Testis (tissue), 3 donors: ENCODE measurements around the gene ATG16L1. TPM values are rescaled to one million over a fixed set of nuclear protein-coding genes. Genes with fewer than 3 reads are reported as not detected.

ENCODE experiments used
- DNase-seq: peaks from one replicate; pipeline ENCODE4 v3.0.0-alpha.2; 2019
- H3K27ac ChIP-seq, 2 donors: fragments of 200-600 bp; sonication (generic); one replicate each; pipeline ENCODE4 v1.5.1; 2019
- H3K27me3 ChIP-seq: fragments of 200-600 bp; sonication (generic); one replicate; pipeline ENCODE4 v1.5.1; 2019
- H3K36me3 ChIP-seq: fragments of 200-600 bp; sonication (generic); one replicate; pipeline ENCODE4 v1.5.1; 2017; ENCODE audit warnings: low read depth; ENCODE audit errors: missing control alignments
- H3K4me1 ChIP-seq: fragments of 200-600 bp; sonication (generic); one replicate; pipeline ENCODE4 v1.5.1; 2019
- H3K4me3 ChIP-seq, 2 donors: fragments of 200-600 bp; sonication (generic); one replicate each; pipeline ENCODE4 v1.5.1; 2017 to 2019
- H3K9me3 ChIP-seq: fragments of 200-600 bp; sonication (generic); one replicate; pipeline ENCODE4 v1.5.1; 2017
- CTCF ChIP-seq, 3 experiments: fragments of 450-650 bp in 2 of 3; fragments of 200-600 bp in 1 of 3; sonication (generic) in 1 of 3; IDR thresholded peaks; one replicate each; pipeline ENCODE4 v1.5.1; 2016 to 2019; ENCODE audit warnings: antibody characterized with exemption in 3 of 3, mild to moderate bottlenecking in 2 of 3, moderate library complexity in 1 of 3
- POLR2A ChIP-seq: fragments of 450-650 bp; IDR thresholded peaks from one replicate; pipeline ENCODE4 v1.6.1; 2017; ENCODE audit warnings: antibody characterized with exemption, mild to moderate bottlenecking, moderate library complexity
- WGBS, 2 donors: methylation state at CpG; one replicate each; pipeline ENCODE4 v1.1.5; 2018; 5-methylcytosine and 5-hydroxymethylcytosine counted together
- intact Hi-C: fragments of 100-400 bp; cut with DNase I; formaldehyde crosslinking; loops from one replicate; pipeline ENCODE4 v1.15.1; 2023; ENCODE audit warnings: low total_unique reads
- polyA plus RNA-seq: library from polyadenylated mRNA; stranded (reverse); fragments of 350-450 nt; fragmentation: Illumina TruSeq; extraction: RNeasy Lipid Tissue Mini Kit (QIAGEN cat#74804); gene quantifications from one replicate; pipeline ENCODE4 v1.2.3, GENCODE V29; 2014; ENCODE audit warnings: low read depth, low replicate concordance; ENCODE audit not compliant: insufficient read depth
- total RNA-seq, 2 donors: library from RNA; depleted of rRNA; stranded (reverse); fragments of >200 nt; gene quantifications; one replicate each; pipeline ENCODE4 v1.2.3, GENCODE V29; 2016

Gene ATG16L1
- total and polyA plus RNA-seq, 3 donors from 2014 or later, result 37.3 to 53.1 (median 47.2) TPM

- Histone ChIP-seq H3K27me3 (no peaks in the 10 kb centered on the region), H3K27ac (no peak overlapping the region), H3K4me3 (no peak overlapping the region), H3K9me3 (no peaks in the 10 kb centered on the region), H3K36me3 (no peaks in the 10 kb centered on the region), H3K4me1 (no peaks in the 10 kb centered on the region)
- intact Hi-C loops, result no loop called here
- no peak for DNase-seq
- no peak for TF ChIP-seq CTCF (IDR thresholded peaks at IDR 0.05)
- TF ChIP-seq POLR2A, result no peak
- 91 to 94% methylated on average over 2 of the region's 2 CpGs for WGBS, 2 donors
These were observed 27.4 kb downstream of the ATG16L1 start for GRCh38 chr2:233278921-233279320.

GRCh38 chr2:233280114-233280693 is 28.7 kb downstream of the ATG16L1 start:
- Histone ChIP-seq H3K27me3 (no peaks in the 10 kb centered on the region), H3K4me1 (no peaks in the 10 kb centered on the region), H3K9me3 (no peaks in the 10 kb centered on the region), H3K4me3 (no peak overlapping the region), H3K27ac (no peak overlapping the region), H3K36me3 (no peaks in the 10 kb centered on the region)
- intact Hi-C loops, result no loop called here
- TF ChIP-seq CTCF (IDR thresholded peaks at IDR 0.05), result no peak
- WGBS, 2 donors, result 74 to 75% methylated on average over 4 of the region's 4 CpGs
- DNase-seq, result no peak

- 87 to 95% methylated on average over 4 of the region's 4 CpGs for WGBS, 2 donors
- no peak for DNase-seq
- Histone ChIP-seq H3K4me1 (no peaks in the 10 kb centered on the region), H3K9me3 (no peaks in the 10 kb centered on the region), H3K27ac (no peak overlapping the region), H3K27me3 (no peaks in the 10 kb centered on the region), H3K4me3 (no peak overlapping the region), H3K36me3 (no peaks in the 10 kb centered on the region)
- intact Hi-C loops, result no loop called here
- TF ChIP-seq POLR2A, result no peak
- no peak for TF ChIP-seq CTCF (IDR thresholded peaks at IDR 0.05)
These were observed 30.1 kb downstream of the ATG16L1 start for GRCh38 chr2:233281553-233281952.

GRCh38 chr2:233281992-233282603 is 30.6 kb downstream of the ATG16L1 start:
- H3K36me3 ChIP-seq, result no peaks in the 10 kb centered on the region
- 91% methylated on average over 6 of the region's 6 CpGs for WGBS, 2 donors
- no peaks in the 10 kb centered on the region for H3K9me3 ChIP-seq
- TF ChIP-seq CTCF (IDR thresholded peaks at IDR 0.05) (no peak), POLR2A (no peak)
- no peak overlapping the region for H3K4me3 ChIP-seq
- intact Hi-C loops, result no loop called here
- H3K4me1 ChIP-seq, result no peaks in the 10 kb centered on the region
- DNase-seq, result no peak
- H3K27ac ChIP-seq, result no peak overlapping the region
- H3K27me3 ChIP-seq, result no peaks in the 10 kb centered on the region

- intact Hi-C loops, result no loop called here
- Histone ChIP-seq H3K27me3 (no peaks in the 10 kb centered on the region), H3K4me3 (no peak overlapping the region), H3K27ac (no peak overlapping the region), H3K4me1 (no peaks in the 10 kb centered on the region), H3K36me3 (no peaks in the 10 kb centered on the region), H3K9me3 (no peaks in the 10 kb centered on the region)
- TF ChIP-seq CTCF (IDR thresholded peaks at IDR 0.05) (no peak), POLR2A (no peak)
- WGBS, 2 donors, result 83 to 86% methylated on average over 5 of the region's 5 CpGs
- DNase-seq, result no peak
These were observed 34.4 kb downstream of the ATG16L1 start for GRCh38 chr2:233285921-233286320.
